B cell (primary cell): Measurements from ENCODE around the gene APPBP2. TPM values are rescaled to one million over a fixed set of nuclear protein-coding genes. Genes with fewer than 3 reads are reported as not detected.

Experiments used
- ATAC-seq: fragments of 200-7000 bp; cut with Tn5 transposase; one replicate; pipeline ENCODE4 v1.10.0; 2021; ENCODE audit warnings: low read depth, mild to moderate bottlenecking, moderate number of reproducible peaks, moderate library complexity
- CTCF ChIA-PET: fragments of 350-600 bp; sonication (Branson Sonifier 250); formaldehyde crosslinking; loops from one replicate; lab custom pipeline; 2021; ENCODE audit warnings: antibody characterized with exemption, inconsistent platforms; lab: Charles Lee
- POLR2A ChIA-PET: fragments of 350-600 bp; sonication (Branson Sonifier 250); formaldehyde crosslinking; loops from one replicate; lab custom pipeline; 2021; ENCODE audit warnings: antibody characterized with exemption; lab: Charles Lee
- DNase-seq: peaks from one replicate; pipeline ENCODE4 v3.0.0; 2013
- H2AFZ ChIP-seq: 2 replicates; pipeline ENCODE4 v1.6.1; 2012; ENCODE audit warnings: mild to moderate bottlenecking, low read depth, low read length; ENCODE audit not compliant: insufficient read depth, poor library complexity, severe bottlenecking
- H3K27ac ChIP-seq, 2 donors: 1 replicate in 1 of 2; 2 replicates in 1 of 2; pipeline ENCODE4 v1.5.1; 2012 to 2013; ENCODE audit warnings: low read length in 2 of 2, mild to moderate bottlenecking in 2 of 2, moderate library complexity in 1 of 2
- H3K27me3 ChIP-seq, 4 experiments: fragments of 200-600 bp in 1 of 4; sonication (generic) in 1 of 4; replicated peaks in 1 of 4; 1 replicate in 2 of 4; 2 replicates in 2 of 4; pipeline versions ENCODE4 v1.6.1 to v1.7.0; 2013 to 2016; ENCODE audit warnings: low read length in 3 of 4, mild to moderate bottlenecking in 2 of 4, mixed read lengths in 1 of 4, moderate library complexity in 1 of 4; ENCODE audit not compliant: insufficient read depth in 4 of 4, control insufficient read depth in 3 of 4; ENCODE audit errors: control extremely low read depth in 1 of 4
- H3K36me3 ChIP-seq, 2 experiments: replicated peaks in 1 of 2; 1 replicate in 1 of 2; 2 replicates in 1 of 2; pipeline versions ENCODE4 v1.6.1 to v1.7.1; 2013; ENCODE audit warnings: low read length in 1 of 2; ENCODE audit not compliant: insufficient read depth in 2 of 2, control insufficient read depth in 1 of 2; ENCODE audit errors: control extremely low read depth in 1 of 2, extremely low read depth in 1 of 2
- H3K4me1 ChIP-seq, 2 donors: fragments of 200-600 bp in 1 of 2; sonication (generic) in 1 of 2; 1 replicate in 1 of 2; 2 replicates in 1 of 2; pipeline versions ENCODE4 v1.5.1 to v1.6.1; 2013 to 2017; ENCODE audit warnings: low read length in 2 of 2; ENCODE audit not compliant: control insufficient read depth in 2 of 2, insufficient read depth in 2 of 2
- H3K4me2 ChIP-seq: replicated peaks from 2 replicates; pipeline ENCODE3; 2012; ENCODE audit warnings: mild to moderate bottlenecking, low read depth, low read length; ENCODE audit not compliant: poor library complexity, severe bottlenecking
- H3K4me3 ChIP-seq, 5 experiments: fragments of 200-600 bp in 1 of 5; sonication (generic) in 1 of 5; 1 replicate in 3 of 5; 2 replicates in 2 of 5; pipeline versions ENCODE4 v1.5.1 to v1.7.0; 2011 to 2016; ENCODE audit warnings: low read length in 4 of 5, mild to moderate bottlenecking in 4 of 5, low read depth in 2 of 5, control low read depth in 1 of 5, moderate library complexity in 1 of 5; ENCODE audit not compliant: insufficient read depth in 1 of 5; ENCODE audit errors: control extremely low read depth in 1 of 5, extremely low read depth in 1 of 5
- H3K79me2 ChIP-seq: fragments of 200-600 bp; sonication (generic); one replicate; pipeline ENCODE4 v1.6.0; 2016; ENCODE audit warnings: low read length; ENCODE audit not compliant: control insufficient read depth, insufficient read depth
- H3K9ac ChIP-seq: fragments of 200-600 bp; sonication (generic); 2 replicates; pipeline ENCODE4 v1.6.1; 2017; ENCODE audit warnings: mild to moderate bottlenecking, low read length, moderate library complexity
- H3K9me3 ChIP-seq, 3 donors: one replicate each; pipeline versions ENCODE4 v1.6.1 to v1.7.1; 2013; ENCODE audit warnings: low read length in 2 of 3; ENCODE audit not compliant: control insufficient read depth in 2 of 3, insufficient read depth in 1 of 3; ENCODE audit errors: control extremely low read depth in 1 of 3
- H4K20me1 ChIP-seq: 2 replicates; pipeline ENCODE4 v1.6.0; 2012; ENCODE audit warnings: mild to moderate bottlenecking, low read length; ENCODE audit not compliant: insufficient read depth, control insufficient read depth, poor library complexity, severe bottlenecking
- H3K27ac Mint-ChIP-seq: one replicate; pipeline ENCODE4 v1.8.0; 2021; ENCODE audit warnings: mixed read lengths
- H3K27me3 Mint-ChIP-seq: one replicate; pipeline ENCODE4 v1.8.0; 2021; ENCODE audit warnings: mixed read lengths
- H3K4me1 Mint-ChIP-seq: one replicate; pipeline ENCODE4 v1.8.0; 2021; ENCODE audit warnings: mixed read lengths
- H3K4me3 Mint-ChIP-seq: one replicate; pipeline ENCODE4 v1.8.0; 2021; ENCODE audit warnings: mixed read lengths
- H3K9me3 Mint-ChIP-seq: one replicate; pipeline ENCODE4 v1.8.0; 2022; ENCODE audit warnings: mixed read lengths; ENCODE audit not compliant: insufficient read depth
- CTCF ChIP-seq: fragments of 200-600 bp; IDR thresholded peaks from one replicate; pipeline ENCODE4 v1.8.0; 2022; ENCODE audit warnings: antibody characterized with exemption, mild to moderate bottlenecking
- EZH2 ChIP-seq: IDR thresholded peaks from 2 replicates; pipeline ENCODE4 v1.6.1; 2012; ENCODE audit warnings: borderline replicate concordance, low read depth, mild to moderate bottlenecking, moderate library complexity, low read length; ENCODE audit not compliant: insufficient read depth, poor library complexity, severe bottlenecking
- WGBS: methylation state at CpG from one replicate; pipeline ENCODE4 v1.1.5; 2013; ENCODE audit warnings: missing lambda C conversion rate; ENCODE audit not compliant: insufficient coverage; 5-methylcytosine and 5-hydroxymethylcytosine counted together
- intact Hi-C: fragments of 100-400 bp; cut with micrococcal nuclease; formaldehyde crosslinking; loops from one replicate; pipeline ENCODE4 v1.10.0; 2022
- polyA plus RNA-seq: library from polyadenylated mRNA; depleted of rRNA; stranded (reverse); fragments of >200 nt; gene quantifications from 2 replicates; pipeline ENCODE4 v1.2.3, GENCODE V29; 2012
- total RNA-seq, 2 donors: library from RNA; stranded (reverse); fragments of 120-200 nt in 1 of 2; gene quantifications; 1 replicate in 1 of 2; 2 replicates in 1 of 2; pipeline versions ENCODE4 v1.2.3 to v1.2.4, GENCODE V29; 2013 to 2022

APPBP2 gene
- total and polyA plus RNA-seq, 2 donors (not counting 1 experiment from before 2014, with no cell fraction given) = 6.3 to 38.8 TPM

- Histone ChIP-seq H3K79me2 (no peaks in the 10 kb centered on the region), H4K20me1 (no peaks in the 10 kb centered on the region), H3K27me3 (no peaks in the 10 kb centered on the region), H2AFZ (no peak overlapping the region), H3K36me3 (no peaks in the 10 kb centered on the region), H3K27ac (no peak overlapping the region), H3K9me3 (peaks cover 0 to 21% (median 2%) of the 10 kb centered on the region in 3 donors), H3K4me3 (no peak overlapping the region), H3K4me2 (no peak overlapping the region), H3K4me1 (no peaks in the 10 kb centered on the region), H3K9ac (no peak overlapping the region)
- H3K4me1 Mint-ChIP-seq = no peaks in the 10 kb centered on the region
- CTCF ChIA-PET = interaction anchor here (0.7 kb wide), 2 partner anchors 14 to 861 kb away, joined by 3 to 5 read pairs; no protein-coding TSS in a partner anchor
- peaks cover 4% of the 10 kb centered on the region for H3K9me3 Mint-ChIP-seq
- no peak overlapping the region for H3K27ac Mint-ChIP-seq
- no CpG with 5 or more reads among the region's 2 CpGs for WGBS
- POLR2A ChIA-PET = no interaction called here
- H3K27me3 Mint-ChIP-seq = no peaks in the 10 kb centered on the region
- ATAC-seq = no peak
- DNase-seq = no peak
- intact Hi-C loops = no loop called here
- no peak for TF ChIP-seq EZH2
- no peak for TF ChIP-seq CTCF
- no peak overlapping the region for H3K4me3 Mint-ChIP-seq
Observed at GRCh38 chr17:60563743-60564142, 37.7 kb upstream of the APPBP2 start.

- H3K4me3 Mint-ChIP-seq = no peak overlapping the region
- Histone ChIP-seq H3K9me3 (peaks cover 1 to 35% (median 15%) of the 10 kb centered on the region in 3 donors), H3K79me2 (no peaks in the 10 kb centered on the region), H3K36me3 (no peaks in the 10 kb centered on the region), H2AFZ (no peak overlapping the region), H3K27me3 (no peaks in the 10 kb centered on the region), H3K4me2 (no peak overlapping the region), H3K4me1 (no peaks in the 10 kb centered on the region), H4K20me1 (no peaks in the 10 kb centered on the region), H3K9ac (no peak overlapping the region), H3K27ac (no peak overlapping the region), H3K4me3 (no peak overlapping the region)
- DNase-seq = no peak
- TF ChIP-seq CTCF = no peak
- no peak for TF ChIP-seq EZH2
- no peaks in the 10 kb centered on the region for H3K4me1 Mint-ChIP-seq
- H3K27me3 Mint-ChIP-seq = no peaks in the 10 kb centered on the region
- ChIA-PET CTCF (interaction anchor here (0.6 to 1.0 kb wide), 2 partner anchors 10 to 124 kb away, joined by 3 read pairs; no protein-coding TSS in a partner anchor), POLR2A (no interaction called here)
- peaks cover 9% of the 10 kb centered on the region for H3K9me3 Mint-ChIP-seq
- H3K27ac Mint-ChIP-seq = no peak overlapping the region
- no peak for ATAC-seq
- intact Hi-C loops = no loop called here
- no CpG with 5 or more reads among the region's 3 CpGs for WGBS
Observed at GRCh38 chr17:60562421-60562820, 36.4 kb upstream of the APPBP2 start.
